Gastroesophageal sphincter (tissue), 4 donors: ENCODE measurements around the gene DOCK4. TPM values are rescaled to one million over a fixed set of nuclear protein-coding genes. Genes with fewer than 3 reads are reported as not detected.

Experiments
- ATAC-seq: fragments of 150-250 bp; one replicate; pipeline ENCODE4 v1.9.1; 2016; ENCODE audit warnings: mild to moderate bottlenecking, moderate library complexity
- H3K27ac ChIP-seq, 4 donors: fragments of 200-600 bp; sonication (generic) in 3 of 4; 1 replicate in 3 of 4; 2 replicates in 1 of 4; pipeline ENCODE4 v1.5.1; 2016 to 2019
- H3K27me3 ChIP-seq: fragments of 200-600 bp; sonication (generic); one replicate; pipeline ENCODE4 v1.5.1; 2019
- H3K36me3 ChIP-seq, 2 donors: fragments of 200-600 bp; sonication (generic); one replicate each; pipeline ENCODE4 v1.5.1; 2019; ENCODE audit warnings: control low read depth in 1 of 2
- H3K4me1 ChIP-seq, 3 donors: fragments of 200-600 bp; sonication (generic); 1 replicate in 2 of 3; 2 replicates in 1 of 3; pipeline ENCODE4 v1.5.1; 2016 to 2019; ENCODE audit warnings: control low read depth in 2 of 3
- H3K4me3 ChIP-seq, 2 donors: fragments of 200-600 bp; sonication (generic); one replicate each; pipeline ENCODE4 v1.5.1; 2019; ENCODE audit warnings: mild to moderate bottlenecking in 1 of 2, moderate library complexity in 1 of 2
- H3K9me3 ChIP-seq, 3 donors: fragments of 200-600 bp; sonication (generic); one replicate each; pipeline ENCODE4 v1.5.1; 2017 to 2019; ENCODE audit warnings: control low read depth in 2 of 3
- EP300 ChIP-seq: sonication (generic); formaldehyde crosslinking; IDR thresholded peaks from one replicate; pipeline ENCODE4 v1.6.1; 2017; ENCODE audit warnings: antibody characterized with exemption, mild to moderate bottlenecking
- POLR2A ChIP-seq, 2 donors: fragments of 450-650 bp; IDR thresholded peaks; one replicate each; pipeline ENCODE4 v1.6.1; 2017; ENCODE audit warnings: antibody characterized with exemption in 2 of 2, mild to moderate bottlenecking in 2 of 2, moderate library complexity in 1 of 2
- POLR2AphosphoS5 ChIP-seq: sonication (generic); formaldehyde crosslinking; IDR thresholded peaks from one replicate; pipeline ENCODE4 v1.6.1; 2017; ENCODE audit warnings: antibody characterized with exemption
- WGBS, 2 donors: methylation state at CpG; one replicate each; pipeline ENCODE4 v1.1.5; 2018; ENCODE audit warnings: low coverage in 1 of 2; 5-methylcytosine and 5-hydroxymethylcytosine counted together
- total RNA-seq, 4 donors: library from RNA; depleted of rRNA; stranded (reverse); fragments of >200 nt; gene quantifications; one replicate each; pipeline ENCODE4 v1.1.0, GENCODE V29; 2016
- TF ChIP-seq, protein P1 (sequence below), 4 experiments: fragments of 200-600 bp in 2 of 4; fragments of 450-650 bp in 2 of 4; sonication (generic) in 1 of 4; IDR thresholded peaks; one replicate each; pipeline ENCODE4 v1.5.1; 2017 to 2019; ENCODE audit warnings: antibody characterized with exemption in 4 of 4, mild to moderate bottlenecking in 2 of 4, moderate library complexity in 2 of 4

Gene DOCK4
- total RNA-seq, 4 donors from 2014 or later, result 14.0 to 34.1 (median 24.2) TPM

DNA sequence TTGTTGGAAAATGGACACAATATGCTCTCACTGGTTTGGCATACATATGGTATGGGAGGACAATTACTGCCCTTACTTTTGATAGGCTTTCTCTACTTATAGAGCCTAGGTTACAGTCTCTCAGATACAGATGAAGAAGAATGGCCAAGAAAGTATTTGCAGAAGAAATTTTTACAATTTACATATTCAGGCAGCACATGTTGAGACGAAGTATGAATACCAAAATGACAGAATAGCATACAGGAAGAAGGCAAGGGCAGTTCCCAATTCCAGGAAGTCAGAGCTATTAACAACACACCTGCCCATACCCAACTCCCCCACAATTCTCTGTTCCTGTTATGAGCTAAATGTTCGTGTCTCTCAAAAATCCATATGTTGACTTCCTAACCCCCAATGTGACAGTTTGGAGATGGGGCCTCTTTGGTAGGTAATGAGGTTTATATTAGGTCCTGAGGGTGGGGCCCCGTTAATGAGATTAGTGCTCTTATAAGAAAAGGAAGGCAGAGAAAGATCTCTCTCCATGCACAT, 67.8 kb downstream of the DOCK4 start:
- Histone ChIP-seq H3K36me3 (no peaks in the 10 kb centered on the region), H3K4me3 (no peak overlapping the region), H3K4me1 (peaks cover 5 to 37% (median 7%) of the 10 kb centered on the region in 3 donors), H3K9me3 (no peaks in the 10 kb centered on the region), H3K27me3 (no peaks in the 10 kb centered on the region), H3K27ac (no peak overlapping the region)
- ATAC-seq, result no peak
- TF ChIP-seq, protein P1, sequence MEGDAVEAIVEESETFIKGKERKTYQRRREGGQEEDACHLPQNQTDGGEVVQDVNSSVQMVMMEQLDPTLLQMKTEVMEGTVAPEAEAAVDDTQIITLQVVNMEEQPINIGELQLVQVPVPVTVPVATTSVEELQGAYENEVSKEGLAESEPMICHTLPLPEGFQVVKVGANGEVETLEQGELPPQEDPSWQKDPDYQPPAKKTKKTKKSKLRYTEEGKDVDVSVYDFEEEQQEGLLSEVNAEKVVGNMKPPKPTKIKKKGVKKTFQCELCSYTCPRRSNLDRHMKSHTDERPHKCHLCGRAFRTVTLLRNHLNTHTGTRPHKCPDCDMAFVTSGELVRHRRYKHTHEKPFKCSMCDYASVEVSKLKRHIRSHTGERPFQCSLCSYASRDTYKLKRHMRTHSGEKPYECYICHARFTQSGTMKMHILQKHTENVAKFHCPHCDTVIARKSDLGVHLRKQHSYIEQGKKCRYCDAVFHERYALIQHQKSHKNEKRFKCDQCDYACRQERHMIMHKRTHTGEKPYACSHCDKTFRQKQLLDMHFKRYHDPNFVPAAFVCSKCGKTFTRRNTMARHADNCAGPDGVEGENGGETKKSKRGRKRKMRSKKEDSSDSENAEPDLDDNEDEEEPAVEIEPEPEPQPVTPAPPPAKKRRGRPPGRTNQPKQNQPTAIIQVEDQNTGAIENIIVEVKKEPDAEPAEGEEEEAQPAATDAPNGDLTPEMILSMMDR (IDR thresholded peaks at IDR 0.05), result no peak
- TF ChIP-seq EP300, result no peak
- no peak for TF ChIP-seq POLR2A (IDR thresholded peaks at IDR 0.05)
- TF ChIP-seq POLR2AphosphoS5, result no peak
- 57 to 66% methylated on average over 1 to 2 of the region's 3 CpGs for WGBS, 2 donors

DNA sequence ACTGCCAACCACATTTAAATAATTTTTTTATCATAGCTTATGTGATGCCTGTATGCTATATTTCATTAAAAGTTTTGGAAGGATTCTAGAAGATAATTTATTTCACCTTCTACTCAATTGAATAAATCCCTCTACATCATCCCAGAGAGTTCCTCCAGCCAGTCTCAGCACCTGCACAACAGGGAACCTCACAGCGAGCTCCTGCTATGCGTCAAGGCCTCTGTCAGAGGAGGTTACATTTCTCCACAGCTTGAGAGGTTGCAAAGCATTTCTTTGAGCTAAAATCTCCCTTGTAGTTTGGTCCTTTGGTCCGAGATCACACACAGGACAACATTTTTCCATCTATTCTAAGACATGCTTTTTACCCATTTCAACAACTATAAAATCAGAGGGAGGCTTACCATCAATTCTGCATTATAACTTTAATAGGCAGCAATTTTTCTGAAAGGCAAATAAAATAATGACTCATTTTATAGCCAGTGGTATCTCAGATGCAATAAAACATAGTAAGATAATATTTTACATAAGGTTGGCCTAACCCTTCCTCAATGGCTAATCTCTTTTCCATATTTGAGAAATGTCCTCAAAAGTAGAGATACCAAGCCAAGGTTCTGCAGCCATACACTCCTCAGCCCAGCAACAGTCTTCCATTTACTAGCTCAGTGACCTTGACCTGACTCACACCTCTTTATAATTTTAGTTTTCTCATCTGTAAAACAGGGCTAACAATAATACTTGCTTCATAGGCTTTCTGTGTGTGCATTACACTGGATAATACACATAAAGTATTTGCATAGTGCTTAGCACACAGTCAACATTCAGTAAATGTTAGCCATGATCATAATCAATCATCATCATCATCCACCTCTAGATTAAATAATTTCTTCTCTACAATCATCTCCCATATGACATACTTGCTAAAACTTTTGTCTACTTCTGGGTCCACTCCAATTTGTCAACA, 68.8 kb downstream of the DOCK4 start:
- Histone ChIP-seq H3K9me3 (no peaks in the 10 kb centered on the region), H3K4me1 (peaks cover 0 to 34% (median 5%) of the 10 kb centered on the region in 3 donors), H3K4me3 (no peak overlapping the region), H3K27ac (no peak overlapping the region), H3K36me3 (no peaks in the 10 kb centered on the region), H3K27me3 (no peaks in the 10 kb centered on the region)
- WGBS, 2 donors, result 75 to 89% methylated on average over 3 of the region's 3 CpGs
- ATAC-seq, result no peak
- TF ChIP-seq POLR2A (IDR thresholded peaks at IDR 0.05) (no peak), POLR2AphosphoS5 (no peak), EP300 (no peak)
- TF ChIP-seq, protein P1 (IDR thresholded peaks at IDR 0.05), result no peak

DNA sequence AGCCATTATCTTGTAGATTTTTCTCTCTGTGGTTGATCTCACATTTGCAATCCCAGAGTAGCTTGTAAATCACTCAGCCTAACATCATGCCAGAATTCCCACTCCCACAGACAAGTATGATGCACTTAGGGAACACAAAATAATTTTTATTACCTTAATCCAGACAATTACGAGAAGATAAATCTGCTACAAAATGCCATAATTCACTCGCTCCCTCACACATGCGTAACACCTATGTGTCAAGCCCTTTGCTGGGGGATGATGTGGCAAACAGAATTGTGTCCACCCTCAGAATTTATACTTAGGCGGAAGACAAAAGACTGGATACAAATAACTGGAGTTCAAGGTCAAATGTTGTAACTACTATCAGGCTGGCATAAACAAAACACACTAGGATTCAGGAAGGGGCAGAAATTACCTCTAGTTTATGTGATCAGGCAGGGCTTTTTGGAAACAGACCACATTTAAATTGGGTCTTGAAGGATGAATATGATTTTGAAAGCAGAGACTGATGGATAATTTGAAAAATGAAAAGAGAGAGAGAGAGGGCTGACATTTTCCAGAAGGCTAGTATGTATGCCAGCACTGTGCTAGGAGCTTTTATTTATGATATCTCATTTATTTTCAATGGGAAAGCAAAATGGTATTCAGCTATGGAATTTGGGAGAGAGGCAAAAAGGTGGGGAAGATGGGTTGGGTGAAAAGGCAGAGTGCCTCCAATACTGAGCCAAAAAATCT, 69.8 kb downstream of the DOCK4 start:
- Histone ChIP-seq H3K27ac (peak overlapping the region in 1 of 4 donors; percentile 20), H3K4me3 (no peak overlapping the region), H3K9me3 (no peaks in the 10 kb centered on the region), H3K27me3 (no peaks in the 10 kb centered on the region), H3K4me1 (peaks cover 0 to 44% (median 5%) of the 10 kb centered on the region in 3 donors), H3K36me3 (no peaks in the 10 kb centered on the region)
- TF ChIP-seq POLR2AphosphoS5, result no peak
- no peak for TF ChIP-seq POLR2A (IDR thresholded peaks at IDR 0.05)
- TF ChIP-seq, protein P1 (IDR thresholded peaks at IDR 0.05), result no peak
- TF ChIP-seq EP300, result no peak
- WGBS, 2 donors, result 55 to 69% methylated on average over 3 to 4 of the region's 4 CpGs
- no peak for ATAC-seq

DNA sequence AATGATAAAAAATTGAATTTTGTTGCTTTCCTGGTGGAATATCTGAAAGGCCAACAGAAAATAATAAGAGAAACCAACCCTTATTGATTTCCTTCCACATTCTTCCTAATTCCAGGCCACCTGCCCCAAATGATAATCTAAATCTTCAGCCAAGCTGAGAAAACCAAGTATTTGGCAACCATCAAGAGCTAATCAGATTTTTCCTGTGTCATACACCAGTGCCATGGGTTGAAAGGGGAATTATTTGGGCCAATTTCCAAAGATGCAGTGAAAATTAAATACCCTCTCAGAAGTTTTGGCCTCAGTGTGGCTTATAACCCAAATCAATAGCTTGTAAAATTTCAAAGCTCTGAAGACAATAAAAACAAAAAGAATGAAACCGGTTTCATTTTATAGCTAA, 70.4 kb downstream of the DOCK4 start:
- 58 to 83% methylated on average over 1 of the region's 1 CpG for WGBS, 2 donors
- Histone ChIP-seq H3K27ac (no peak overlapping the region), H3K4me3 (no peak overlapping the region), H3K36me3 (no peaks in the 10 kb centered on the region), H3K27me3 (no peaks in the 10 kb centered on the region), H3K9me3 (no peaks in the 10 kb centered on the region), H3K4me1 (peaks cover 0 to 44% (median 5%) of the 10 kb centered on the region in 3 donors)
- no peak for ATAC-seq
- TF ChIP-seq, protein P1 (IDR thresholded peaks at IDR 0.05), result no peak
- no peak for TF ChIP-seq POLR2AphosphoS5
- no peak for TF ChIP-seq EP300
- no peak for TF ChIP-seq POLR2A (IDR thresholded peaks at IDR 0.05)
